NCI-H524 treated with DMSO at 0.1 percent for 48 hours (cell line): ENCODE measurements around the gene MAN1A2.
"Not testable (repeated sequence)": the region's sequence is repeated elsewhere in the genome, so short reads cannot be mapped to it uniquely, and the experiment has no call there.

Experiments
- DNase-seq: peaks from one replicate; lab custom pipeline; 2025; lab: John Stamatoyannopoulos, UW

The MAN1A2 gene

DNA sequence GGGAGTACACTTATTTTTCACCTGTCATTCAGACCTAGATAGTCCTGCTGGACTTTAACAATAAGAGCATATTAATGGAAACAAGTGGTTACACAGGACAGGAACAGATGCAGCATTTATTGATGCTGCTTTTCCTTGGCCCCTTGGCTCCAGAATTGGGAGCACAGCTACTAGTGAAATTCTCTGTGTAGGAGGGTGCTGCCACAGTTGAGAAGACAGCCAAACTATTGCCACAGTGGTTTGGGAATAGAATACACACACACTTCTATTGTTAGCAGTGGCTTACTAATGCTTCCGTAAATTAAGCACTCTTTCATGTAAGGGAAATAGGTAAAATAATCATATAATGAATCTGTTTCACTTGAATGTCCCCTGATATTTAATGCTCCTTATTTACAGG lies 133.3 kb downstream of the MAN1A2 start:
- DNase-seq: no peak

DNA sequence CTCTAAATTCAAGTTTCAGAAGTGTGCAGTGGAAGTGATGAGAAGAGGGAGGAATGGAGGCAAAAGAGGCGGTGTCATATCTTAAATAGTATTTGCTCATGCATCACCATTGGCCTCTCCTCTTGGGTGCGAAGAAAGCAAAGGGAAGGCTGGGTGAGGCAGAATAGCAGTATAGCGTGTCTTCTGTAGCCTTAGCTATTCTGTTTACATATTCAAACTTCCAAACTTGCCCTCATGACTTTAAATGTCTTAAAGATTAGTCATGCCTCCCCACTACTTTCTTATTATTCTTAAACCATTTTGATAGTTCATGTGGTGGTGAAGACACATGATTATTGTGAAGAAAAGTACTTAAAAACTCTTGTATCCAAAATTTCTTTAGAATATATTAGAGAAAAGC lies 134.0 kb downstream of the MAN1A2 start:
- DNase-seq: no peak

DNA sequence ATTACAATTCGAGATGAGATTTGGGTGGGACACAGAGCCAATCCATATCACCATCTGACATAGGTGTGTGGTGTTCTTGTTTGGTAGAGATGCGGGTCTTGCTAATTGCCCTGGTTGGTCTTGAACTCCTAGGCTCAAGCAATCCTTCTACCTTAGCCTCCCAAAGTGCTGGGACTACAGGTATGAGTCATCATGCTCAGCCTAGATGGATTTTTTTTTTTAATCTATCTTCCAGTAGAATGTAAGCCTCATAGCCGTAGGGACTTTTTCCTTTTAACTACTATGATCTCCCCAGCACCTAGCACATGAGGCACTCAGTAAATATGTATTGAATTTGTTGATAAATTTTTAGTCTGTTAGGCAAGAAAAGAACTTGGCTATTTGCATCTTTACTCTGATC lies 144.0 kb downstream of the MAN1A2 start:
- DNase-seq: no peak

DNA sequence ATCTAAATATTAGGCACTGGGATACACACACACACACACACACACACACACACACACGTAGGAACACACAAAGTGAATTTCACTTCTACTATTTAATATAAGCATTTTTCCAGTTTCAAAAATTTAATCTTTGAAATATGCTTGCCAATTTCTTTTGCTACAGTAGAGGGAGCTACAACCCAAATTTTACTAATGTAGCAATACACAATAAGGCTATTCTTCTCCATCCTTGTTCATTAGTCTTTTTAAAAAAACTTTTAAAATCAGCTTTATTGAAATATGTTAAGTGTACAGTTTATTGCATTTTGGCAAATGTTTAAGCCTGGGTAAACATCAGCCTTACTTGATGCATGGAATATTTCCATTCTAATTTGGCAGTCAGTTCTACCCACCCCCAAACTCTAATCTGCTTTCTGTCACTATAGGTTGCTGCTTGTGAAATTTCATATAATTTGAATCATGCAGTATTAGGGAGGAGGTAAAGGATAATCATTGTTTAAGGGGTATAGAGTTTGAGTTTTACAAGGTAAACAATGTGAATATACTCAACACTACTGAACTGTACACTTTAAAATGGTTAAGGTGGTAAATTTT lies 145.6 kb downstream of the MAN1A2 start:
- DNase-seq: no peak

DNA sequence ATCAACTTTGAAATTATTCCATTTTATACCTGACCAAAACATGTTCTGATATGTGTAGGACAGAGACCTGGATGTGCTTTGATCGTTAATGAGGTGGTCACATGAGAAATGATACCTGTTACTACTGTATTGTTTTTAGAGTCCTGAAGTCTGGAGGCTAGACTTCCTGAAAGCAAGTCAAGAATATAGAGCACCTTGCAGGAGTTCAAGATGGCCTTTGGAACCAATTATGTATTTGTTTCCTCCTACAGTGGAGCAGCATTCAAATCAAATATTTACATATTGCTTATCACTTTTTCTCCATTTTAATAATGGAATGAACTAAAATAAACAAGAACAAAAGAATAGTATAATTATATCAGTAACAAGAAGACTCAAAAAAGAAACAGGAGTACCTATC lies 155.9 kb downstream of the MAN1A2 start:
- no peak for DNase-seq

DNA sequence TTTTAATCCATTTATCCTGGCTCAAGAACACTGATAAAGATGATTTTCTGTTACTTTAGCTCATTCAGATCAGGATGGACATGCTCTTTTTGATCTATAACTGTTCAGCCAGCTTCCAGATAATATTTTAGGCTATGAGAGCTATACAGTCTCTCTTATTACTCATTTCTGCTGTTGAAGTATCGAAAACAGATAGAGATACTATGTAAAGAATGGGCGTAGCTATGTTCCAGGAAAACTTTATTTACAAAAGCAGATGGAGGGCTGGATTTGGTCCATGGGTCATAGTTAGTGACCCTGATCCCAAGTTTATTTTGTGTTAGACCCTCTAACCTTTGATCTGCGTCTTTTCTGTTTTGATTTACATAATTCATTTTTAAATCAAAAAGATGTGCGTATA lies 159.8 kb downstream of the MAN1A2 start:
- DNase-seq: no peak

DNA sequence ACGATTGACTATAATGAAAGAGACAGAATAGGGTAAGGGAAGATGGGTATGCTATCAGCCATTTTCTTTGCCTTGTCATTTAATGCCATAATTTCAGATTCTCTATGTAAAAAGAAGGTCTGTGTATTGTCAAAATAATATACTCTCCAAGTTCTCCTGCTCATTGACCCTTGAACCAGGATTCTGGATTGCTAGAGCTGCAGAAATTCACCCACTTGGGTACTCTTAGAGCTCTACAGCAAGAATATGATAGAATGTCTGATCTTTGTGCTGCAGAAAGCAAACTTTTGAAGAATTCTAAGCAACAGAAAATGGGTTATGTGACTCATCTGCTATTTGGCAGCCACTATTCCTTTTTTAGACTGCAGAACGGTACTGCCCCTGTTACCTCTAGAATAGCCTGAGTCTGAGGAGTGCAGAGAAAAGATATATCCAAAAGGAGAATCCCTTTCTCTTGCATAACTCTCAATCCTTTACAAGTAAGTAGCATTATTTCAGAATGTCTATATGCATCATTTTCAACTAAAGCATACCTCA lies 160.4 kb downstream of the MAN1A2 start:
- no peak for DNase-seq

DNA sequence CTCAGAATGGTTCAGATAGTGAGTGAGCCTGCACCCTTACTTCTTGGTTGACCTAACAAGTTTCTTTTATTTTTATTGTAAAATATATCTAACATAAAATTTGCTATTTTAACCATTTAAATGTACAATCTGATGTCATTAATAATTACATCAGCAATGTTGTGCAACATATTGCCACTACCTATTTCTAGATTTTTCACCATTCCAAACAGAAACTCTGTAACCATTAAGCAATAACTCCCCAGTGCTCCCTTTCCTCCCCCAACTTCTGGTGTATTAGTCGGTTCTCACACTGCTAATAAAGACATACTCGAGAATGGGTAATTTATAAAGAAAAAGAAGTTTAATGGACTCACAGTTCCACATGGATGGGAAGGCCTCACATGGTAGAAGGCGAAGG lies 162.4 kb downstream of the MAN1A2 start:
- DNase-seq: no peak

DNA sequence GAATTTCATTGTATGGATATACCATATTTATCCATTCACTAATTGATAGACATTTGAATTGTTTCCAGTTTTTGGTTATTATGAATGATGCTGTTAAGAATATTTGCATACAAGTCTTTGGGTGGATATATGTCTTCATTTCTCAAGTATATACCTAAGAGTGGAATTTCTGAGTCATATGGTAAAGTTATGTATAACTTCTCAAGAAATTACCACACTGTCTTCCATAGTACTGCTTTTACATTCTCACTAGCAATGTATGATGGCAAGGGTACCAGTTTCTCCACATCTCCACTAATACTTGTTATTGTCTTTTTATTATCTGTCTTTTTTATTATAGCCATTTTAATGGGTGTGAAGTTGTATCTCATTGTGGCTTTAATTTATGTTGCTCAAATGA lies 164.0 kb downstream of the MAN1A2 start:
- no peak for DNase-seq

DNA sequence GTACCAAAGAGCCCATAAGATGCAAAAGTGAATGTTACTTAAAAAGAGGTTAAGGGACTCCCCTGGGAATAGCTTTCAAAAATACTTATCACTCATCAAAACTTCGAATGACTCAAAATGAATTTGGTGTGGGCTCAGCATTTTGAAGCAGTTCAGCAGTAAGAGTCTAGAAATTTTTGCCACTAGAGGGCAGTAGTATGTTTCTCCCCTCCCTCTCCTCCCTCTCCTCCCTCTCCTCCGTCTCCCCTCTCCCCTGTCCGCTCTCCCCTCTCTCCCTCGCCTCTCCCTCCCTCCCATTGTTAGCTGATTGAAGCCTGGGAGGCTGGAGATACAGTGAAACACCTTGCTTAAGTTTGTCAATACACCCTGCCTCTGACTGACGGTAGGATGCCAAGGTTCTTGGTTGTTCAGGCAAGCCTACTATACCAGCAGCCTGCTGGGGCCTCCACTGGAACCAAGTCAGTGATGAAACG lies 167.8 kb downstream of the MAN1A2 start:
- DNase-seq: peak; percentile 25

DNA sequence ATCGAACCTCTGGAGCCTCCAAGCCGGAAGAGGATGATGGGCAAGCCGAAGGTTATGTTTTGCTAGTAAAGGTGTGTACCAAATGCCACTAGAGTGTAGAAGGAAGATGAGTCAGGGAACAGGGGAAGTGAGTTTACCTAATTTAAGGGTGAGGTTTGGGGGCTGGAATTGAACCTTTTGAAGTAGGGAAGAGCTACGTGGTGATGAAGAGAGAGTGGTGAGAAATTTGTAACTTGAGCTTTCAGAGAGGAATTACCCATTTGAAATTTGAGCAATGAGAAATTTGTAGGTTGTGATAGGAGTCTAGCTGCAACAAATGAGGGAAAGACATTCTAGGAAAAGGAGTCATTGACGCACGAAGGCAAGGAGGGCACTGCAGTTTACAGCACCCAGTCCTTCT lies 168.6 kb downstream of the MAN1A2 start:
- no peak for DNase-seq

DNA sequence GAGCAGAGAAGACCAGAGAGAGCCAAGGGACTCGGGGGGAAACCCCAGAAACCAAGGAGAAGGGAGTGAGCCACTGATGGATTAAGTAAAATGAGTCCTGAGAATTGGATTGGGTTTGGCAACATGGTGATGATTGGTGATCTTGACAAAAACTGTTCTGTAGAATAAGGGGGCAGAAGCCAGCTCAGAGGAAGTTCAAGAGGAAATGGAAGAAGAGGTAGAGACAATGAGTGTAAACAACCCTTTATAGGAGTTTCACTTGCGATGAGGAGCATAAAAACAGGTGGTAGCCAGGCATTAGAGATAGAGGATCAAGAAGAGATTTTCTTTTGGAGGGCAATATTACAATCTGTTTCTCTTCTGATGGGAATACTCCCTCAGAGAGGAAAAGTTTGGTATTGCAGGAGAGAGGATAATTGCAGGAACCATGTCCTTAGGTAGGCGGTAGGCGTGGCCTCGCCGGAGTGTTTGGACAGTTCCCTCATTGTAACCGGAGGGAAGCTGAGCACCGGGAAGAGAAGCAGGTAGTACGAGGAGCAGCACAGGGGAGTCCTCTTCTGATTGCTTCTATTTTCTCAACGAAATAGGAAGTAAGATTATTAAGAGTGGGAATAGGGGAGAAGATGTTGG lies 170.2 kb downstream of the MAN1A2 start:
- DNase-seq: no peak

DNA sequence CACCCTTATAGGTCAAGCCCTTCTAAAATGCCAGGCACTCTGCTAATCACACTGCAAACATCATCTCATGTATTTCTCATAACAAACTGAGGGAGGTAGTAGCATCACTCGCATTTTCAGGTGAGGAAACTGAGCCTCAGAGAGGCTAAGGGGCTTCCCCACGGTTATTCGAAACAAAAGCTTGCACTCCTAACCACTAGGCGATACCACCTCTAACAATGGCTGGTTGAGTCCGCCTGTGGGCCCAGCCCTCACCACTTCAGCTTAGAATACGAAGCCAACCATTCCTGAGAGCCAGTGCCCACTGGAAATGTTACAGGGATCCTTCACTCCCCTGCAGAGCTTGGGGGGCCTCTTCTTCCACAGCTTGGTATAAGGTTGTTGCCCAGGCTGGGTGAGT lies 173.3 kb downstream of the MAN1A2 start:
- no peak for DNase-seq

DNA sequence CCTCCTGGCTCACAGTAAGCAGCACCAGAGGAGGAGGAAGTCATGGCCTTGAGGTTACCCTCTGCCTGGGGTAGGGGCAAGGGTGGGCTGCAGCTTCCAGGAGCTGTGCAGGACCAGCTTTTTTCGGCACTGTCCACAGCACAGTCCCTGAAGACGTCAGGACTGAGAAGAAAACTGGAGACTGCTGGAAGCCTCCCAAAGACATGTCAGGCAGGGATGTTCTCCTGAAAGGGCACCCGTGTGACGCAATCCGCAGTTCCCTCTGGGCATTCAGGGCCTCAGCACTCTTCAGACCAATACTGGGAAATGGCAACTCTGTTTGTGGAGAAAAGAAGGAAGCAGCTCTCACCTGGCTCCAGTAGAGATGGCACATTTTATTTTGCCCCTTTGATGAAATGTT lies 173.8 kb downstream of the MAN1A2 start:
- no peak for DNase-seq

DNA sequence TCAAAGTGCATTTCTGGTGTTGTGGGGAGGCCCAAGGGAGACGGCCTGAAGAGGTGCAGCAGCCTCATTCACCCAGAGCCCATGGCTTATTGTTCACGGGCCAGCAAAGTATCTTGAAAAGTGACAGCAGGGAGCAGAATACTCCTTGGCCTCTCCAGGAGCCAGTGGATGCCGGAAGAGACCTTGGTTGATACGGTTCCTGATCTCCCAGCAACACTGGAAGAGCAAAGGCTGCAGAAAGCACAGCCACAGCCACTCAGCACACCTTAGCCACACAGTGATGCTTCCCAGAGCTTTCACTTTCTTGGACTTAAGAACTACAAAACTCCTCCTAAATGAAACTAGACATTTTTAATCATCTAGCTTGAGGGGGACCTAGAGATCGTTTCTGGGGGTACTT lies 174.3 kb downstream of the MAN1A2 start:
- DNase-seq: no peak

DNA sequence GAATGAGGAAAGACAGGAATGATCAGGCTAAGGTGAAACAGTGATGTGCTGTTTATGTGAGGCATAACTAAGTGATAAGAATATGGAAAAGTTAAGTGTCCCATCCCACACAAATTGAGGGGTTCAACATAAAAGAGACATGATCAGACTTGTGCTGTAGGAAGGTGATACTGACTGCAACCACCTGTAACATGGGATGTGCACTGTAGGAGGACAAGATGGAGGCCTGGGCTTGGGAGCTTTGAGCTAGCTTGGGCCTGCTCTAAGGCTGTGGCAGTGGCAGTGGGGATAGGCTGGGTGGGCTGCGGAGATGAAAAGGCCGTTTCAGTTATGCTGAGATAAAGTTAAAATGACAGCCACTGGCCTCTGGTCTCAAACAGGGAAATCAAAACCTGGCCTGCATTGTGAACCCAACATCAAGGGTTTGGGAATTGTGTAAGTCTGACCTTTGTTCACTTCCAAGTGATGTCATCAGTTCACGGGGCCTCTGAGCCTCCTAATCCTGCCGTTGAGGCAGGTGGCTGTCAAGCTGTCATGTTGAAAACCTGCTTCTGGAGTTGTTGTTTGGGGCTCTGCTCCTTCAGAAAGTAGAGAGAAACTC lies 177.4 kb downstream of the MAN1A2 start:
- DNase-seq: no peak

DNA sequence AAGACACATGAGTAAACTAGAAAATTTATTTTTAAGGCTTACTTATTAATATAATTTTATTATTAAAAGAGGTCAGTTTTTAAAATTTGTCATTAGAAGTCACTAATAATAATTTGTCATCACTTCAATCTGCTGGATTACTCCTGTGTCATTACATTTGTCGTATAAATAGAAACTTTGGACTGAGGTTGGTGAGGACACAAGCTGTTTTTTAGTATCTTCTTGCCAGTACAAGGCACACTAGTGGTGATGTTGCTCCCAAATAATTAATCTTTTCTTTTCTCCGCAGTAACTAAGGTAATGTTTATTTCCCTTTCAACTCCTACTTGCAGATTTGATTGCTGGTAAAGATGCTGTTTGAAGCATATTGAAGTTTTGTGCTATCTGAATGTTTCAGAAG lies 179.2 kb downstream of the MAN1A2 start:
- no peak for DNase-seq

DNA sequence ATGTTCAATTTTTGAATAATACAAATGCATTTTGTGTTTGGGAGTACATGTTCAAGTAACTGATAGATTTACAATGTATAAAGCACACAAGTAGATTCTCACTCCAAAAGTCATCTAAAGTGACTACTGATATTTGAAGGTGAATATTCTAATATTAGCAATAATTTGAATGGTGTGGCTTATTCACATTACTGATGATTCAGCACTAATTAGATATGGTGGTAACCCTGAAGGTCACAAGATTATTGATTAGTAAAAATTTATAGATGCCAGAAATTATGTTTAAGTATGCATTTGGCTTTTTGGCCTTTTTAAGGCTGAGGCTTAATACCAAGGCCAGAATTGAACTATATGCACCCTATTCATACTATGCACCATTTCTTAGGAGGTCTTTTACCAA lies 186.2 kb downstream of the MAN1A2 start:
- no peak for DNase-seq

DNA sequence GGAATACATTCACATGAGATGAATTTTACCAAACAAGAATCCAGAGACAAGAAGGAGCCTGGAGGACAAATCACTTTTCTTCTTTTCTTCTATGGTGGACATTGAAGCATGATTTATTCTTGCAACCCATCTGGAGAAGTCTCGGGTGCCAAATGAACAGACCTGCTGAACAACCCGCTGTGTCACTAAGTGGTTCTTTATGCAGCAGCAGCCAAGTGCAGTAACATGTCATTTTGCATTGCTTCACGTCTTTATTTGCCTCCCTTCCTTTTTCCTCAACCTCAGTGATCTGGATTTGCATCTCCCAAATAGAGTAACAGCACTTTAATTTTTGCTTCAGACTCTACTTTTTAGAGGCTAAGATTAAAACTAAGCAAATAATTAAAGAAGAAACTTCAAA lies 188.6 kb downstream of the MAN1A2 start:
- no peak for DNase-seq

DNA sequence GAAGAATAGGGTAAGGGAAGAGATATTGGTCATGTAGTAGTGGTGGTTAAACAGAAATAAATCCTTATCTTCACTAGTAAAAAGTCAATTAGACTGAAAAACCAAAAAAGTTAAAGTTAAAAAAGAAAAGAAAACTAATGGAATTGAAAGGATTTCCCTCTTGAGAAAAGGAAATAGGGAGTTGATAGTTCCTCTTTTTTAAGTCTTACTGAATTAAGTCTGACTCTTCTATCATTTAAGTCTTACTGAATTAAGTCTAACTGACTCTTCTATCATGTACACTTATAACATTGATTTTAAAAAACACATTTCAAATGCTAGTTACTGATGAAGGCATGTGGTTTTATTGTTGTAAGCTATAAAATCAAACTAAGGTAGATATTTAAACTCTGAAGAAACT lies 189.1 kb downstream of the MAN1A2 start:
- no peak for DNase-seq

DNA sequence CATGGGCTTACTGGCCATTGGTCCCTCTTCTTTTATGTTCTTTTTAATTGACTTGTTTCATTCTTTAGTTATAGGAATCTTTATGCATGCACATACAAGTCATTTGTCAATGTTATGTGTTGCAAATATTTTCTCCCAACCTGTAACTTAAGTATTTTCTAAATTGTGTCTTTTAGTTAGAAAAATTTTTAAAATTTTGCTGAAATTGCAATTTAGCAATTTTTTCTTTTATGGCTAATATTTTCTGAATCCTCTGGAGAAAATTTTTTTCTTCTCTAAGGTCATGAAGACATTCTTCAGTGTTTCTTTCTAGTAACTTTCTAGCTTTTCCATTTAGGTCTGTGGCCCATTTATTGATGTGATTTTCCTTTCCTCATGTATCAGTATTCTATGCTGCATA lies 189.7 kb downstream of the MAN1A2 start:
- DNase-seq: no peak

DNA sequence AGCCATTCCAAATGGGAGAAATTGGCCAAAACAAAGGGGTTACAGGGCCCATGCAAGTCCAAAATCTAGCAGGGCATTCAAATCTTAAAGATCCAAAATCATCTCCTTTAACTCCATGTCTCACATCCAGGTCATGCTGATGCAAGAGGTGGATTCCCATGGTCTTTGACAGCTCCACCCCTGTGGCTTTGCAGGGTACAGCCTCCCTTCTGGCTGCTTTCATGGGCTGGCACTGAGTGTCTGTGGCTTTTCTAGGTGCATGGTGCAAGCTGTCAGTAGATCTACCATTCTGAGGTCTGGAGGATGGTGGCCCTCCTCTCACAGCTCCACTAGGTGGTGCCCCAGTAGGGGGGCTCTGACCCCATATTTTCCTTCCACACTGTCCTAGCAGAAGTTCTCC lies 191.2 kb downstream of the MAN1A2 start:
- not testable (repeated sequence) for DNase-seq

DNA sequence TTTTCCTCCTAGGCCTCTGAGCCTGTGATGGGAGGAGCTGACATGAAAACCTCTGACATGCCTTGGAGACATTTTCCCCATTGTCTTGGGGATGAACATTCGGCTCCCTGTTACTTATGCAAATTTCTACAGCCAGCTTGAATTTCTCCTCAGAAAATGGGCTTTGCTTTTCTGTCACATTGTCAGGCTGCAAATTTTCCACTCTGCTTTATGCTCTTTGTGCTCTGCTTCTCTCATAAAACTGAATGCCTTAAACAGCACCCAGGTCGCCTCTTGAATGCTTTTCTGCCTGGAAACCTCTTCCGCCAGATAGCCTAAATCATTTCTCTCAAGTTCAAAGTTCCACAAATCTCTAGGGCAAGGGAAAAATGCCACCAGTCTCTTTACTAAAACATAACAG lies 191.9 kb downstream of the MAN1A2 start:
- no peak for DNase-seq

DNA sequence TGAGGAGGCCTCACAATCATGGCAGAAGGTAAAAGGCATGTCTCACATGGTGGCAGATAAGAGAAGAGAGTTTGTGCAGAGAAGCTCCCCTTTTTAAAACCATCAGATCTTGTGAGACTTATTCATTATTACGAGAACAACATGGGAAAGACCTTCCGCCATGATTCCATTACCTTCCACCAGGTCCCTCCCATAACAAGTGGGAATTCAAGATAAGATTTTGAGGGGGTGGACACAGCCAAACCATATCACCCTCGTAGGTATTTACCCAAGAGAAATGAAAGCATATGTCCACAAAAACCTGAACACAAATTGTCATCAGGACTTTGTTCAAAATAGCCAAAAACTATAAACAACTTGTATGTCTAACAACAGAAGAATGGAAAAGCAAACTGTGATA lies 192.7 kb downstream of the MAN1A2 start:
- no peak for DNase-seq
